GM15510 (cell line): ENCODE measurements around the gene TSPAN4.

Experiments
- POLR2A ChIP-seq: IDR thresholded peaks from 3 replicates; pipeline ENCODE4 v1.6.1; 2011; ENCODE audit warnings: borderline replicate concordance; ENCODE audit not compliant: insufficient read length; ENCODE audit errors: extremely low read depth

TSPAN4 gene, protein sequence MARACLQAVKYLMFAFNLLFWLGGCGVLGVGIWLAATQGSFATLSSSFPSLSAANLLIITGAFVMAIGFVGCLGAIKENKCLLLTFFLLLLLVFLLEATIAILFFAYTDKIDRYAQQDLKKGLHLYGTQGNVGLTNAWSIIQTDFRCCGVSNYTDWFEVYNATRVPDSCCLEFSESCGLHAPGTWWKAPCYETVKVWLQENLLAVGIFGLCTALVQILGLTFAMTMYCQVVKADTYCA

DNA sequence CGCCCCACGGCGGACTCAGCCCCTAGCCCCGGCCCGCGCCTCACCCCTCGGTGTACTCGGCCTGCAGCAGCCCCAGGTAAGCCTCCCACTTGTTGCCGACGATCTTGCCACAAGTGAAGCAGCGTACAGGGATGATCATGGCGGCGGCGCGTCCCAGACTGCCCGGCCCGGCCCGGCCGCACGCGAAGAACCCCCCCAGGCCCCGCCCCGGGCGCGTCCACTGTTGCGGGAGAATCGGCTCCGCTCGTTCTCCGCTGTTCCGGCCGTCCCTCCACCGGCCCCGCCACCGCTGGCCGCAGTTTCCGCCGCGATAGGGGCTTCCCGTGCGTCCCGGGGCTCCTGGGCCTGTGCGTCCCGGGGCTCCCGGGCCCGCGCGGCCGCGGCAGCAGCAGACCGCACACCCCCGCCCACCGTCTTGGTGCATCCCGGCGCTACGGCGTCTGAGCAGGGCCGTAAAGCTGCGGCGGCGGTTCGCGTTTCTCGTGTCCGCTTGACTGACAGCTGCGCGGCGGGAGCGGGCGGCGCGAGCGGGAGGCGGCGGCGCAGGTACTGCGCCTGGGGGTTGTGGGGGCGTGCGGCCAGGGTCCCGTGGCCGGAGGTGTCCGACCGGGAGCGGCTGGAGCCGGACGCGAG is at the start of gene TSPAN4, which contains the start of gene POLR2L:
Gene TSPAN4, plus strand, starts transcription at position 483 of the 633 bp plus-strand sequence. CDS start 7,453 bp downstream, outside the sequence.
Gene POLR2L, minus strand, starts transcription at position 160 of the 633 bp plus-strand sequence. Its CDS starts 21 bp downstream, at position 139.
- TF ChIP-seq POLR2A: peak; percentile 99

DNA sequence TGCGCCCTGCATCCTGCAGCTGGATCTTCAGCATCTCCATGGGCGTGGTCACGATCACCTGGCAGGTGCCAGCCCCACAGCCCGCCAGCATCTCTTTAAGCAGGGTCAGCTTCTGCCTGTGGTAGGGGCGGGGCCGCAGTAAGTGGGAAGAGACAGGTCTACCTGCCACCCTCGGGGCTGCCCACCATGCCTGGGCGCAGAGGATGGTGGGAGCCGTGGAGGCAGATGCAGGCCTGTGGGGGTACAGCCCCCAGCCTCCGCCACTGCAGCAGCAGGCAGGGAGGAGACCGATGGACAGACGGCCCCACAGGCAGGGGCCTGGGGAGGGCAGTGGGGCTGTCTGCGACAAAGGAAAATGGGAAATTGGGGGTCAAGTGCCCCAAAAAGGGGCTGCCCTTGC is 49.8 kb upstream of the TSPAN4 start:
- no peak for TF ChIP-seq POLR2A

DNA sequence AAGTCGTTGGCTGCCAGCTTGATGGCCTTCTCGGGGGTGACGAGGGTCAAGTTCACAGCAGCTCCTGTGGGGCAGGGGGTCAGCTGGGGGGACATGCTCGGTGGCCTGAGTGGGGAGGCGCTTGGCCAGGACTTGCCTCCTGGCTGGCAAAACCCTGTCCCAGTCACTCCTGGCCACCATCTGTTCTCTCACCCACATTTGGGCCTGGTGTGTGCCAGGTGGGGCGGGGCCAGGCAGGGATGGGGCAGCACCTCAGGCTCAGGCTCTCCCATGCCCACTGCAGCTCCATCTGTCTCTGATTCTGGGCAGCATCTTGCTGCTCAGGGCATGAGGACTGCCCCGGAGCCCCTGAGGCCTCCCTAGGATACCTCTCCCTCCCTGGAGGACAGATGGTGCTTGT is 49.1 kb upstream of the TSPAN4 start:
- TF ChIP-seq POLR2A: no peak

DNA sequence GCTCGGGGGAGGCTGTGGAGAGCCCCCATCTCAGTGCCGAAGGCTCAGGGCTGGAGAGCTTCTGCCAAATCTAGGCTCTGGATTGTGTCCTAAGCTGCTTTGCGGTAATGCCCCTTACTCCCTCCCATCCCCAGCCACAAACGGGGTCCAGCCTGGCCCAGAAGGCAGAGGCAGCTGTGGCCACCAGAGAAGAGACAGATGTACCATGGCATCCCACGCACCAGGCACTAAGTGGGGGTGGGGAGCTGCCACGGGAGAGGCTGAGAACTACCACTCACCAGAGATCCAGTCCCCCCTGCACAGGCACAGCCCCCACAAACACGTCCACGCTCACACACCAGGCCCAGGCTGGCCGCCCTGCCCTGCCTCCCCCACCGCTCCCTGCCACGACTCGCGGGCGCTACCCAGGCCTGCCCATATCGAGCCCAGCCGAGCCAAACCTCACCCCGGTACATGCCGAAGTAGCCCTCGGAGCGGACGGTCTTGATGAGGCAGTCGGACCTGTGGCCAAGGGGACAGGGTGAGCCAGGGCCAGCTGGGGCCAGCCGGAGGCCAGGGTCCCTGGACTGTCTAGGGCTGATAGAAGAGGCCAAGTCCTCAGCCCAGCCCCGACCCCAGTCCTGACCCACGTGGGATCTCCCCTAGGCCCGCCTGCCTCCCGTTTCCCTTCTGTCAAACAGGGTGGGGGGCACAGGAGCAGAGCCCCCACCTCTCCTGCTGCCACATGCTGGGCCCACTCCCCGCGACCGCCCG is 48.5 kb upstream of the TSPAN4 start:
- no peak for TF ChIP-seq POLR2A

DNA sequence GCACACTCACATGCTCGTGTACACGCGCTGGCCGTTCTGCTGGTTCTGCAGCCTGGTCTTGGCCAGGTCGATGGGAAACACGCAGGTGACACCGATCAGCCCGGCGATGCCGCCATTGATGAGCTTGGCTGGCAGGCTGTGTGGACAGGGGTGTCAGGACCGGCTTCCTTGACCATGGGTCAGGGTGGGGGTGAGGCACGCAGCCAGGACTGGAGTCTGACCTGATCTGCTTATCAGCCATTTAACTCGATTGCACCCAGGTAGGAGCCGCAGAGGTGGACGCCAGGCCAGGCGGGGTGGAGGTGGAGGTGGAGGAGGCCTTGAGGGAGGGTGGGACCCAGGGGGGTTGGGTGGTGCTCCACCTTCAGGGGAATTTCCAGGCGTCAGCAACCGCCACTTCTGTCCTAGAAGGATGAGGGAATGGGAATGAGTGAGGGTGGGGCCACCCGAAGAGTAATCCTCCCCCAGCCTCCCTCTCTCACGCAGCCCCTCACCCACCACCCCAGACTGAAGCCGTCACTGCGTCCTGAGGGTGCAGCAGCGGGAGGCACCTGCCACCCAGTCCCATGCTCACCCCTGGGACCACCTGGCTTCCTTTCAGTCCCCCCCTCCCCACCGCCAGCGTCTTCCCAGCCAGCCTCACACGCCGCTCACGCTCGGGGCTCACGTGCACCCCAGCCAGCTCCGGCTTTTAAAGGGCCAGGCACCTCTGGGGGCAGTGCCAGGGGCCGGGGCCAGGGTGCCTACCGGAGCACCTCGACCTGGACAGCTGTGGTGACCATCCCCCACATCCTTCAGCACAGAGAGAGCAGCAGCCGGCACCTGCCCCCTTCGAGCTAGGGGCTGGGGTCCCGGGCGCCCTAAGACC is 47.7 kb upstream of the TSPAN4 start:
- TF ChIP-seq POLR2A: no peak

DNA sequence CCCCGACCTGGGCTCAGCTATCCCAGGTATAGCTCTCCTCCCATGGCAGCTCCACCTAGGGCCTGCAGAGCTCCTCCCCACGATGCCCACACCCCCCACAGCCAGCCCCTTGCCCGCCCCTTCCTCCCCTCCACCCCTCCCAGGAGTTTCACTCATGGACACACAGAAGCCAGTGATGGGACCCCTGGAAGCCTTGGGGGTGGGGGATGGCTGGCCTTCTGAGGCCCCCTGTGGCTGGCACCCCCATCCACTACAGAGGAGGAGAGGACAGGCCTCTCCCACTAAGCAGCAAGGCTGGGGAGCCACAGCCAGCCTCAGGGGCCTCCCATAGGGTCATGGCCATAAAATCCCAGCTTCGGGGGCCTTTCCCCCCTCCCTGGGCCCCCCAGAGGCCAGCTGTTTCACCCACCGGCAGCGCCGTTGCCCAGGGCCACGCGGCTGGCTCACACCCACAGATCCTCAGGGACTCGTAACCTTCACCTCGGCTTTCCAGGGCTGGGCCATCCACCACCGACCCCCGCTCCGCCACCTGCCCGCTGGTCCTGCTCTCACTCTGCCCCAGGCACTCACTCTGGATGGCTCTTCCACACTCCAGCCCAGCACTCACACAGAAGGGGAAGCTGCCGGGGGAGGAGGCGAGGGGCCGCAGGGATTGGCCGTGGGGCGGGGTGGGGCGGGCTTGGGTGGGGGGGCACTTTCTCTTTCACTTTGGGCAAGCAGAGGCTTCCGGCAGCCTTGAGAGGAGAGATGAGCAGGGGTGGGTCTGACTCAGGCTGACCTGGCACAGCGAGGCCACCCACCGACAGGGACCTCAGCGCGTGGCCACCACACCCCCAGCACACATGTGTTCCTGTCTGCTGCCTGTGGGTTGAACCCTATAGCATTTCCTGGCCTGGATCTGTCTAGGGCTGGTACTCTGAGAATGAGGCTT is 46.8 kb upstream of the TSPAN4 start:
- TF ChIP-seq POLR2A: peak; percentile 36

DNA sequence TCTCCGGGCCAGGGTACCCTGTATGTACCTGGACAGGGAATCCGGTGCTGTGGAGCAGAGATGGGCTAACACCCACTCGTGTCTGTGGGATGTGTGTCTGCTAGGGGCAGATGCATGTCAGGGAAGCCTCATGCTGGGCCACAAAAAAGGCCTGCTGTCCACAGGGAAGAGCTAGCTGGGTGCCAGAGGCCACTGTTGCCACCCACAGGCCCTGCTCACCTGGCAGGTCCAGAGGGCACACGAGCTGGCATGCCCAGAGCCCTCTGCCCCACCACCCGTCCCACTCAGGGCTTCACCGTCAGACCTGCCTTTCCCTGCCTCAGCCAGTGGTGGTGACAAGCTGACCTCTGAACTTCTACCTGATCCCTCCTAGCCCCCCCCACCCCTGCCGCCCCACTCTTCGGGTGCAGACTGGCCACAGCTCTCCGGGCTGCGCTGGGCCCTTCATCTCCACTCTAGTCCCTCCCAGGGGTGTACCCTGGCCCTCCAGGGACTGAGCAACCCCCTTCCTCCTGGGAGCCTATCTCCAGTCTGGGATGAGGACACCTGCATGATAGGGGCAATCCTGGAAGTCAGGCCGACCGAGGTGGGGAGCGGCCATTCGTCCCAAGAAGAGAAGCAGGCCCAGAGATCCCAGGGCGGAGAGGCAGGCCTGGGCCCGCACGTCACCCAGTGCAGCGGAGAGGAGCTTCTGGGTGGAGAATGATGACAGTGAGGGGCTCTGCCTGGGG is 45.9 kb upstream of the TSPAN4 start:
- no peak for TF ChIP-seq POLR2A

DNA sequence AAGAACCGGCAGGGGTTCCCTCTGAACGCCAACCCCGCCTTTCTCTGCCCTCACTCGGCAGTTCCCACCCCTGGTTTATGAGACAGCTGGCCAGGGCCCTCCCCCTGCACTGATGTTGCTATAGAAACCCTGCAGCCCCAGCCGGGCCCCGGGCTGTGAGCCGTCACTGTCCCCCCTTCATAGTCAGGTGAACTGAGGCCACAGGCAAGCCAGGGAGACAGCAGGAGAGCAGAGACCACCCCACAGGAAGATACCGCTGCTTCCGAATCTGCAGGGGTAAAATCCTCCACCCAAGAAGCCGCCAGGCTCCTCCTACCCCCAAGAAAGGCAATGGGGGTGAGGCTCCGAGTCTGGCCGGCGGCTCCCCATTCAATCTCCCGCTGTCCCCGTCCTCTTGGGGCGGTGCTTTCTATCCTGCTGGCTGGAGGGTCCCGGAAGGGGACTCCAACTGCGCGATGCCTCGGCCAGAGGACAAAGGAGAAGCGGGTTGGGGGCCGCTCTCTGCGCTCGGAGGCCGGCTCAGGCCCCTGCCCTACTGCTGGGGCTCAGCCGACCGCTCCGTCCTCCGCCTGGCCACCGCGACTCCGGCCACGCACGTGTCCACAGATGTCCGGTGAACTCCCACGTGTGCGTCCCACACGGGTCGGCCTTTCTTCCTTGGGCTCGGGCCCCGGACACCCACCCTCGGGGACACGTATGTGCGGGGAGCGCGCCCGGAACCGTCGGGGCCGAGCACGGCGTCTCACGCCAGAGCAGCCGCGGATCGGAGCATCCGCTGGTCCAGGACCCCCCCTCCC is 45.2 kb upstream of the TSPAN4 start:
- TF ChIP-seq POLR2A: no peak

DNA sequence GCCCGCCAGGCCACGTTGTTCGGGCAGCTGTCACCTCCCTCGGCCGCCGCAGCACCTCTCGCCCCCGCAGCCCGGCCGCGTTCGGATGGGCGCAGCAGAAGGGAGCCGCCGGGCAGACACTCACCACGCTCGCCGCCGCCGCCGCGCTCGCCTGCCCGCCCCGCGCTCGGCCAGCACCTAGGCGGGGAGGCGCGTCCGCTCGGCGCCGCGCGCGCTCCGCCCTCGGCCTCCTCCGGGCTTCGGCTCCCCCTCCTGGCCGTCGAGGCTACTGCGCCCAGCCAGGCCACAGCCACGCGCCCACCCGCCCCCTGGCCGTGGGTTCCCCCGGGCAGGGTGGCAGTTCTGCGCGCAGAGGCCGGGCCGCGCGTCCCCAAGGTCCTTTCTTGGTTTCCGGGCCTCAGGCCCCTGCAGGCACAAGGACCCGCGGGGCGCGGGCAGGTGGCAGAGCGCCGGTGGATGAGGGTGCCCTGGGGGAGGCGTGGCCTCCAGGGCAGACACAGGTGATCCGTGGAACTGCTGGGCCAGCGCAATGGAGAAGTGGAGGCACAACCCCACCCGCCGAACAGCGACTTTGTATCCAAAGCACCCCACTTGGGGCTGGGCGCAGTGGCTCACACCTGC is 44.4 kb upstream of the TSPAN4 start, which contains the start of gene SLC25A22:
Gene SLC25A22, minus strand, starts transcription at position 189 of the 621 bp plus-strand sequence. CDS start 3,275 bp downstream, outside the sequence.
- peak; percentile 73 for TF ChIP-seq POLR2A

DNA sequence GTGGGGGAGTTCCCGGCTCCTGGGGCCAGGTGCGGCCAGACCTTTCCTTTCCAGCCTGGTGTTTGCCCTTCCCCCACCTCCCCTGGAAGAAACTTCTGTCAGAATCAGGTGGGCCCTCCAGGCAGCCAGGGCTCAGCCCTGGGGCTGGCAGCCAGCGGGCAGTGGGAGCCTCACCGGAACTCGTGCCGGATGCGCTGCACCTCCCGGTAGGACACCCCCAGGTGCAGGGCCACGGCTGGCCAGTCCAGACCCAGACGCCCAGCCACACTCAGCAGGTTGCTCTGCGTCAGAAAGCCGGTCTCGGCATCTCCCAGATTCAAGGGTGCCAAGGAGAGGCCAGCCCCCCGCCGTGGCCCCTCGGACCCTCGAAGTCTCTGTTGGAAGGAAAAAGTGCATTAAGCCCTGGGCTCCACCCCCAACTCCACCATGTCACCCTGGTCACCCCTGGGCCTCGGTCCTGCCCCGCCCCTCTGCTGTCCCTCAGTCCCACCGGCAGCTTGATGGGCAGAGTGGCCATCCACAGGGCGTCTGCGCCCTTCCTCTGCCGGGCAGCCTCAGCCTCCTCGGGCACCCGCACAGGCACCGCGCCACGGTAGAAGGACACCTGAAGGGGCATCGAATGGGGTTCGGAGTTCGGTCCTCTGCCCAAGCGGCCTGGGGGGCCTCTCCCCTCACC is 42.9 kb upstream of the TSPAN4 start:
- TF ChIP-seq POLR2A: no peak

DNA sequence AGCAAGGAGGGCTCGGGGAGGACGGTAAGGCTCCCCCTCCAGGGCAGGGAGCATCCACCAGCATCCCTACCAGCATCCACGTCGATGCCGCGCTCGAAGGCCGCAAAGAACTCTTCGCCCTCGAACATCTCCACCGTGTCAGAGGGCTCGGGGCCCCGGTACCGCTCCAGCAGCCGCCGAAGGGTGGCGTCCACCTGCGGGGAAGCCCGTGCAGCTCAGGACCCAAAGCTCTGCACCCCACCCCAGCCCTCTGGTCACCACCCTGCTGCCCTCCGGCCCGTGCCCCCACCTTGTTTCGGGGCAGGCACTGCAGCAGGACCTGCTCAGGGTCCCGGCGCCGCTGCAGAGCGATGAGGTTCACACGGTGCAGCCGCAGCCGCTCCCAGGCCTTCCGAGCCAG is 42.2 kb upstream of the TSPAN4 start:
- no peak for TF ChIP-seq POLR2A
